Skin epidermis (tissue), 12 donors: ENCODE results near the gene ATG5.
"Not testable (repeated sequence)": the region's sequence is repeated elsewhere in the genome, so short reads cannot be mapped to it uniquely, and the experiment has no call there.

Experiments
- H3K27ac ChIP-seq, 21 experiments: fragments of 200-600 bp; sonication (generic) in 11 of 21; one replicate each; pipeline ENCODE4 v1.5.0; 2020; ENCODE audit warnings: mild to moderate bottlenecking in 3 of 21, inconsistent platforms in 2 of 21, moderate library complexity in 2 of 21
- H3K4me3 ChIP-seq, 7 experiments: fragments of 200-600 bp; sonication (generic) in 2 of 7; one replicate each; pipeline ENCODE4 v1.5.0; 2020; ENCODE audit warnings: inconsistent platforms in 2 of 7, mild to moderate bottlenecking in 2 of 7, moderate library complexity in 1 of 7

ATG5 gene

GRCh38 chr6:106229876-106230445 is 95.6 kb downstream of the ATG5 start:
- not testable (repeated sequence) for H3K27ac ChIP-seq, H3K4me3 ChIP-seq

- H3K27ac ChIP-seq = no peak overlapping the region
- no peak overlapping the region for H3K4me3 ChIP-seq
Observed at GRCh38 chr6:106227612-106228507, 97.7 kb downstream of the ATG5 start.

- H3K27ac ChIP-seq = no peak overlapping the region
- no peak overlapping the region for H3K4me3 ChIP-seq
Observed at GRCh38 chr6:106226676-106227075, 98.9 kb downstream of the ATG5 start.

GRCh38 chr6:106225581-106225980 is 100.0 kb downstream of the ATG5 start:
- Histone ChIP-seq H3K27ac (no peak overlapping the region), H3K4me3 (no peak overlapping the region)

- no peak overlapping the region for H3K27ac ChIP-seq
- no peak overlapping the region for H3K4me3 ChIP-seq
Observed at GRCh38 chr6:106223300-106223930, 102.1 kb downstream of the ATG5 start.

GRCh38 chr6:106220485-106220884 is 105.1 kb downstream of the ATG5 start:
- H3K4me3 ChIP-seq = no peak overlapping the region

GRCh38 chr6:106216527-106216926 is 109.0 kb downstream of the ATG5 start:
- no peak overlapping the region for H3K4me3 ChIP-seq
- H3K27ac ChIP-seq = no peak overlapping the region

More at GRCh38 chr6:106220485-106220884, 105.1 kb downstream of the ATG5 start:
- H3K27ac ChIP-seq = no peak overlapping the region

- no peak overlapping the region for H3K4me3 ChIP-seq
- H3K27ac ChIP-seq = no peak overlapping the region
Observed at GRCh38 chr6:106215608-106216007, 110.0 kb downstream of the ATG5 start.

GRCh38 chr6:106214531-106214930 is 111.0 kb downstream of the ATG5 start:
- H3K4me3 ChIP-seq = no peak overlapping the region
- no peak overlapping the region for H3K27ac ChIP-seq

- no peak overlapping the region for H3K27ac ChIP-seq
- no peak overlapping the region for H3K4me3 ChIP-seq
Observed at GRCh38 chr6:106213660-106214289, 111.8 kb downstream of the ATG5 start.

- H3K27ac ChIP-seq = no peak overlapping the region
- H3K4me3 ChIP-seq = no peak overlapping the region
Observed at GRCh38 chr6:106212576-106212975, 113.0 kb downstream of the ATG5 start.

GRCh38 chr6:106206905-106207304 is 118.7 kb downstream of the ATG5 start:
- H3K4me3 ChIP-seq = no peak overlapping the region
- H3K27ac ChIP-seq = no peak overlapping the region

GRCh38 chr6:106204961-106205360 is 120.6 kb downstream of the ATG5 start:
- Histone ChIP-seq H3K27ac (no peak overlapping the region), H3K4me3 (no peak overlapping the region)

- Histone ChIP-seq H3K4me3 (no peak overlapping the region), H3K27ac (no peak overlapping the region)
Observed at GRCh38 chr6:106199998-106200397, 125.6 kb downstream of the ATG5 start.

GRCh38 chr6:106199331-106199730 is 126.2 kb downstream of the ATG5 start:
- Histone ChIP-seq H3K4me3 (no peak overlapping the region), H3K27ac (no peak overlapping the region)

- Histone ChIP-seq H3K27ac (no peak overlapping the region), H3K4me3 (no peak overlapping the region)
Observed at GRCh38 chr6:106197441-106197840, 128.1 kb downstream of the ATG5 start.

GRCh38 chr6:106194949-106195921 is 130.3 kb downstream of the ATG5 start:
- H3K27ac ChIP-seq = peak overlapping the region in 2 of 21 experiments; percentile 17 to 37
- no peak overlapping the region for H3K4me3 ChIP-seq

- no peak overlapping the region for H3K27ac ChIP-seq
- H3K4me3 ChIP-seq = no peak overlapping the region
Observed at GRCh38 chr6:106192824-106193223, 132.7 kb downstream of the ATG5 start.

GRCh38 chr6:106188104-106188794 is 137.3 kb downstream of the ATG5 start:
- Histone ChIP-seq H3K4me3 (no peak overlapping the region), H3K27ac (no peak overlapping the region)
